Fibroblast of lung (primary cell): Measurements from ENCODE around the gene TRAPPC2L. TPM values are rescaled to one million over a fixed set of nuclear protein-coding genes. Genes with fewer than 3 reads are reported as not detected.

Experiments used
- DNase-seq, 2 donors: peaks; one replicate each; pipeline versions ENCODE4 v3.0.0 to v3.0.0-alpha.2; 2010; ENCODE audit warnings: low read depth in 2 of 2
- H2AFZ ChIP-seq: 2 replicates; pipeline ENCODE4 v1.5.1; 2012; ENCODE audit warnings: low read length, control low read depth, inconsistent platforms
- H3K27ac ChIP-seq: 2 replicates; pipeline ENCODE4 v1.5.1; 2011; ENCODE audit warnings: low read length, control low read depth; ENCODE audit not compliant: insufficient read depth
- H3K27me3 ChIP-seq: 2 replicates; pipeline ENCODE4 v1.5.1; 2011; ENCODE audit warnings: mild to moderate bottlenecking, low read length; ENCODE audit not compliant: control insufficient read depth, insufficient read depth
- H3K36me3 ChIP-seq: 2 replicates; pipeline ENCODE4 v1.5.1; 2011; ENCODE audit warnings: low read length; ENCODE audit not compliant: control insufficient read depth, insufficient read depth
- H3K4me1 ChIP-seq: 2 replicates; pipeline ENCODE4 v1.5.1; 2011; ENCODE audit warnings: low read length; ENCODE audit not compliant: control insufficient read depth, insufficient read depth; ENCODE audit errors: extremely low read depth
- H3K4me2 ChIP-seq: 2 replicates; pipeline ENCODE4 v1.5.1; 2011; ENCODE audit warnings: low read length, control low read depth; ENCODE audit not compliant: insufficient read depth; ENCODE audit errors: extremely low read depth
- H3K4me3 ChIP-seq, 4 experiments: fragments of 200-600 bp in 1 of 4; sonication (generic) in 1 of 4; replicated peaks in 1 of 4; 2 replicates each; pipeline ENCODE4 v1.5.1; 2011 to 2016; ENCODE audit warnings: low read length in 4 of 4, low read depth in 3 of 4, mild to moderate bottlenecking in 3 of 4, control low read depth in 2 of 4, inconsistent platforms in 1 of 4, mixed read lengths in 1 of 4; ENCODE audit not compliant: insufficient read depth in 1 of 4; ENCODE audit errors: control extremely low read depth in 1 of 4
- H3K79me2 ChIP-seq: 2 replicates; pipeline ENCODE4 v1.5.1; 2012; ENCODE audit warnings: mild to moderate bottlenecking, low read length, inconsistent platforms; ENCODE audit not compliant: control insufficient read depth, insufficient read depth
- H3K9ac ChIP-seq: 2 replicates; pipeline ENCODE4 v1.5.1; 2011; ENCODE audit warnings: mild to moderate bottlenecking, low read length, control low read depth; ENCODE audit not compliant: insufficient read depth
- H3K9me3 ChIP-seq: 2 replicates; pipeline ENCODE4 v1.5.1; 2012; ENCODE audit warnings: low read depth, low read length; ENCODE audit not compliant: control insufficient read depth, insufficient read depth
- H4K20me1 ChIP-seq: 2 replicates; pipeline ENCODE4 v1.5.1; 2011; ENCODE audit warnings: low read length; ENCODE audit not compliant: control insufficient read depth, insufficient read depth; ENCODE audit errors: extremely low read depth
- CTCF ChIP-seq, 2 donors: IDR thresholded peaks in 1 of 2; conservative IDR thresholded peaks in 1 of 2; 1 replicate in 1 of 2; 2 replicates in 1 of 2; pipeline ENCODE4 v1.5.1; 2011 to 2012; ENCODE audit warnings: low read length in 2 of 2, control low read depth in 1 of 2, inconsistent platforms in 1 of 2, low read depth in 1 of 2, mild to moderate bottlenecking in 1 of 2
- EZH2 ChIP-seq: IDR thresholded peaks from 2 replicates; pipeline ENCODE4 v1.5.1; 2012; ENCODE audit warnings: low read length, control low read depth, mild to moderate bottlenecking; ENCODE audit errors: missing control alignments
- polyA plus RNA-seq, 2 donors: library from polyadenylated mRNA; depleted of rRNA in 1 of 2; stranded (reverse) in 1 of 2; unstranded in 1 of 2; fragments of >200 nt; gene quantifications; 2 replicates each; pipeline ENCODE4 v1.2.1, GENCODE V29; 2011 to 2012; ENCODE audit warnings: missing spikeins in 1 of 2
- total RNA-seq: library from RNA; depleted of rRNA; stranded (reverse); fragments of >200 nt; gene quantifications from 2 replicates; pipeline ENCODE4 v1.2.1, GENCODE V29; 2014

Gene TRAPPC2L
- total and polyA plus RNA-seq, 2 donors (not counting 1 experiment from before 2014, with no cell fraction given), result 47.7 to 63.7 TPM

DNA sequence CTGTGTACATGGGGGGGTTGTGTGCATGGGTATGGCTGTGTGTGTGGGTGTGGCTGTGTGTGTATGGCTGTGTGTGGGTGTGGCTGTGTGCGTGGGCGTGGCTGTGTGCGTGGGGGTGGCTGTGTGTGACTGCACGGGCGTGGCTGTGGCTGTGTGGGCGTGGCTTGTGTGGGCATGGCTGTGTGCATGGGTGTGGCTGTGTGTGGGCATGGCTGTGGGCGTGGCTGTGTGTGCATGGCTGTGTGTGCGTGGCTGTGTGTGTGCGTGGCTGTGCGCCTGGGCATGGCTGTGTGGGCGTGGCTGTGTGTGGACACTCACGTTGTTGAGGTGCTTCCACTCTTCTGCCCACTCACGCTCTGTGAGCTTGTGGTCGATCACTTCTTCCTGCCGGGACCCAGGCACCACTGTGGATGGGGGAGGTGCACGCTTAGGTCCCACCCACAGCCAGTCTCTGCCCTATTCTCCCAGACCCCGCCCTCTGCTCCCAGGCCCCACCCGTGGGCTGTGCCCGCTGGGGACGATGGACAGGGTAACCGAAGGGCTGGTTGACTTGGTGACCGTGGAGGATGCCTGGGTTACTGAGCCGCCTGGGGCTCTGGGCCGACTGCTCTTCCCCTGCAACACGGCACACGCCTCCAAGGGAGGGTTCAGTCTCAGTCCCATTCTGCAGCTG lies 25.6 kb downstream of the TRAPPC2L start:
- Histone ChIP-seq H3K4me1 (peaks cover 7% of the 10 kb centered on the region), H3K27me3 (no peaks in the 10 kb centered on the region), H3K79me2 (no peaks in the 10 kb centered on the region), H4K20me1 (no peaks in the 10 kb centered on the region), H3K36me3 (no peaks in the 10 kb centered on the region), H3K9ac (no peak overlapping the region), H2AFZ (no peak overlapping the region), H3K27ac (no peak overlapping the region), H3K4me2 (no peak overlapping the region), H3K4me3 (no peak overlapping the region), H3K9me3 (no peaks in the 10 kb centered on the region)
- TF ChIP-seq EZH2 (no peak), CTCF (conservative IDR thresholded peaks at IDR 0.05 in 1 of 2, IDR thresholded peaks at IDR 0.05 in 1 of 2; ENCODE audit: low read depth in 1 of 2, low read length in 2 of 2) (no peak)
- DNase-seq, result no peak

- no peak overlapping the region for H3K4me3 ChIP-seq
- no peaks in the 10 kb centered on the region for H3K27me3 ChIP-seq
- no peaks in the 10 kb centered on the region for H4K20me1 ChIP-seq
- TF ChIP-seq CTCF (conservative IDR thresholded peaks at IDR 0.05 in 1 of 2, IDR thresholded peaks at IDR 0.05 in 1 of 2; ENCODE audit: low read depth in 1 of 2, low read length in 2 of 2) (no peak), EZH2 (no peak)
- no peaks in the 10 kb centered on the region for H3K9me3 ChIP-seq
- no peaks in the 10 kb centered on the region for H3K36me3 ChIP-seq
- no peak overlapping the region for H3K9ac ChIP-seq
- no peaks in the 10 kb centered on the region for H3K79me2 ChIP-seq
- H3K27ac ChIP-seq, result no peak overlapping the region
- no peak overlapping the region for H3K4me2 ChIP-seq
- peaks cover 15% of the 10 kb centered on the region for H3K4me1 ChIP-seq
- H2AFZ ChIP-seq, result no peak overlapping the region
- DNase-seq, result no peak
Measured at GRCh38 chr16:88883117-88883895, 26.4 kb downstream of the TRAPPC2L start.

DNA sequence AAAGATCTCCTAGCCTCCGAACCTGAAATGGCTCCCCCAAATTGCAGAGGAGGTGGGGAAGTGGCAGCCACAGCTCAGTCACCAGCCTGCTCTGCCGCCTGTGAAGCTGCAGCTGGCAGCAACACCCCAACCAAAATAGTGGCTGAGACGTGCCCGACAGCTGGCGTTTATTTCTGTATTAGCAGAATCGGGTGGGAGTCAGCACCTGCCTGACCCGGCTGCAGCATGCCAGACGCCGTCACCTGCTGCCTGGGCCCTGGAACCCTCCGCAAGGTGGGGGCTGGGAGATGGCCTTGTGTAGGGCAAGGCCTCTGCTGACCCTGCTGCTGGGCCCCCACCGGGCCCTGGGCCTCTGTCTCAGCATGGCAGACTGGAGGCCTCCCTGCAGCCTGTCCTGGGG lies 27.0 kb downstream of the TRAPPC2L start:
- no peak overlapping the region for H3K4me3 ChIP-seq
- H4K20me1 ChIP-seq, result no peaks in the 10 kb centered on the region
- no peak for DNase-seq
- no peak overlapping the region for H3K27ac ChIP-seq
- H3K79me2 ChIP-seq, result no peaks in the 10 kb centered on the region
- no peak overlapping the region for H3K9ac ChIP-seq
- no peak overlapping the region for H2AFZ ChIP-seq
- no peaks in the 10 kb centered on the region for H3K27me3 ChIP-seq
- no peaks in the 10 kb centered on the region for H3K36me3 ChIP-seq
- H3K4me1 ChIP-seq, result peaks cover 17% of the 10 kb centered on the region
- TF ChIP-seq CTCF (conservative IDR thresholded peaks at IDR 0.05 in 1 of 2, IDR thresholded peaks at IDR 0.05 in 1 of 2; ENCODE audit: low read depth in 1 of 2, low read length in 2 of 2) (no peak), EZH2 (no peak)
- H3K9me3 ChIP-seq, result no peaks in the 10 kb centered on the region
- no peak overlapping the region for H3K4me2 ChIP-seq
